AG04449 (cell line): ENCODE data around the gene GCKR.

ENCODE experiments used
- CTCF ChIA-PET: fragments of 350-600 bp; formaldehyde crosslinking; extraction: SDS; loops from one replicate; lab custom pipeline; 2021; ENCODE audit warnings: antibody characterized with exemption; lab: Yijun Ruan, JAX
- POLR2A ChIA-PET: fragments of 400-600, 350-600 bp; formaldehyde crosslinking; extraction: SDS; loops from one replicate; lab custom pipeline; 2020; ENCODE audit warnings: antibody characterized with exemption, inconsistent platforms; lab: Yijun Ruan, JAX
- DNase-seq: peaks from one replicate; pipeline ENCODE4 v3.0.0-alpha.2; 2010; ENCODE audit warnings: low read depth, low spot score
- H3K4me3 ChIP-seq: 2 replicates; pipeline ENCODE4 v1.5.1; 2011; ENCODE audit warnings: low read depth, mild to moderate bottlenecking, control low read depth, low read length
- CTCF ChIP-seq: IDR thresholded peaks from one replicate; pipeline ENCODE4 v1.5.1; 2011; ENCODE audit warnings: mild to moderate bottlenecking, moderate library complexity, low read length, control low read depth, inconsistent platforms; ENCODE audit not compliant: insufficient read depth; ENCODE audit errors: missing control alignments

GCKR gene

GRCh38 chr2:27501042-27501441 is 4.4 kb downstream of the GCKR start:
- POLR2A ChIA-PET, result no interaction called here
- no peak for DNase-seq
- TF ChIP-seq CTCF, result no peak
- CTCF ChIA-PET, result no interaction called here
- H3K4me3 ChIP-seq, result no peak overlapping the region

GRCh38 chr2:27502142-27502541 is 5.5 kb downstream of the GCKR start:
- DNase-seq, result no peak
- ChIA-PET POLR2A (no interaction called here), CTCF (interaction anchor here (2.2 kb wide), 1 partner anchor 181 kb away, joined by 10 read pairs; no protein-coding TSS in a partner anchor)
- no peak overlapping the region for H3K4me3 ChIP-seq
- TF ChIP-seq CTCF, result no peak

- ChIA-PET CTCF (interaction anchor here (1.0 kb wide), 1 partner anchor 177 kb away, joined by 3 read pairs; no protein-coding TSS in a partner anchor), POLR2A (no interaction called here)
- TF ChIP-seq CTCF, result no peak
- H3K4me3 ChIP-seq, result no peak overlapping the region
- DNase-seq, result no peak
Measured at GRCh38 chr2:27506587-27506986, 9.9 kb downstream of the GCKR start.

- ChIA-PET POLR2A (interaction anchor here (0.6 kb wide), 1 partner anchor 30 kb away, joined by 3 read pairs; a partner anchor contains a TSS), CTCF (no interaction called here)
- TF ChIP-seq CTCF, result no peak
- H3K4me3 ChIP-seq, result no peak overlapping the region
- no peak for DNase-seq
Measured at GRCh38 chr2:27507293-27507692, 10.7 kb downstream of the GCKR start.

GRCh38 chr2:27509326-27509725 is 12.7 kb downstream of the GCKR start:
- TF ChIP-seq CTCF, result no peak
- POLR2A ChIA-PET, result no interaction called here
- CTCF ChIA-PET, result no interaction called here
- no peak overlapping the region for H3K4me3 ChIP-seq
- DNase-seq, result no peak

GRCh38 chr2:27518113-27518781 is 21.6 kb downstream of the GCKR start:
- ChIA-PET CTCF (no interaction called here), POLR2A (no interaction called here)
- H3K4me3 ChIP-seq, result no peak overlapping the region

More at GRCh38 chr2:27518113-27518781, 21.6 kb downstream of the GCKR start:
- TF ChIP-seq CTCF, result no peak
- no peak for DNase-seq
